PC-9 (cell line): ENCODE data around the gene HNF1A. TPM values are rescaled to one million over a fixed set of nuclear protein-coding genes. Genes with fewer than 3 reads are reported as not detected.

Experiments used
- BruUV-seq: library from RNA; stranded (reverse); fragments of 400-500 nt; replicated peaks from 2 replicates; lab custom pipeline; 2021; lab: Mats Ljungman, UMichigan
- CTCF ChIA-PET: fragments of 300-600 bp; sonication (Branson Sonifier 250); formaldehyde crosslinking; loops from one replicate; lab custom pipeline; 2022; ENCODE audit warnings: antibody characterized with exemption; lab: Charles Lee
- POLR2A ChIA-PET: fragments of 300-600 bp; sonication (Branson Sonifier 250); formaldehyde crosslinking; loops from one replicate; lab custom pipeline; 2022; ENCODE audit warnings: antibody characterized with exemption; ENCODE audit not compliant: unreplicated experiment; lab: Charles Lee
- DNase-seq, 2 experiments: peaks; one replicate each; pipeline versions ENCODE4 v3.0.0 to v3.0.0-alpha.2; 2015 to 2022; ENCODE audit warnings: mixed read lengths in 1 of 2
- H2AFZ ChIP-seq: fragments of 200-600 bp; sonication (generic); 2 replicates; pipeline ENCODE4 v1.8.1; 2017; ENCODE audit warnings: antibody characterized with exemption
- H3F3A ChIP-seq: fragments of 200-600 bp; sonication (generic); 2 replicates; pipeline ENCODE4 v1.8.1; 2017; ENCODE audit warnings: antibody characterized with exemption, mild to moderate bottlenecking, low read depth; ENCODE audit not compliant: insufficient read depth
- H3K27ac ChIP-seq: fragments of 200-600 bp; sonication (generic); 2 replicates; pipeline ENCODE4 v1.6.1; 2016; ENCODE audit warnings: mixed run types
- H3K27me3 ChIP-seq: fragments of 200-600 bp; sonication (generic); 2 replicates; pipeline ENCODE4 v1.6.1; 2016; ENCODE audit warnings: low read depth, mixed run types; ENCODE audit not compliant: insufficient read depth
- H3K36me3 ChIP-seq: fragments of 200-600 bp; sonication (generic); 2 replicates; pipeline ENCODE4 v1.6.1; 2016; ENCODE audit warnings: low read depth, mixed run types
- H3K4me1 ChIP-seq: fragments of 200-600 bp; sonication (generic); replicated peaks from 2 replicates; pipeline ENCODE4 v1.6.1; 2016; ENCODE audit warnings: mixed run types; ENCODE audit not compliant: insufficient read depth
- H3K4me2 ChIP-seq: fragments of 200-600 bp; sonication (generic); 2 replicates; pipeline ENCODE4 v1.6.1; 2017; ENCODE audit warnings: mixed run types
- H3K4me3 ChIP-seq: fragments of 200-600 bp; sonication (generic); 2 replicates; pipeline ENCODE4 v1.6.1; 2016; ENCODE audit warnings: mixed run types
- H3K79me2 ChIP-seq: fragments of 200-600 bp; sonication (generic); 2 replicates; pipeline ENCODE4 v1.6.1; 2017; ENCODE audit warnings: low read depth, mixed run types
- H3K9me2 ChIP-seq: fragments of 200-600 bp; sonication (generic); 2 replicates; pipeline ENCODE4 v1.8.1; 2017; ENCODE audit warnings: mild to moderate bottlenecking; ENCODE audit not compliant: insufficient read depth
- H3K9me3 ChIP-seq: fragments of 200-600 bp; sonication (generic); 2 replicates; pipeline ENCODE4 v1.8.1; 2016; ENCODE audit warnings: low read depth; ENCODE audit not compliant: insufficient read depth
- H4K20me1 ChIP-seq: fragments of 200-600 bp; sonication (generic); 2 replicates; pipeline ENCODE4 v1.8.1; 2017; ENCODE audit not compliant: insufficient read depth
- EZH2 ChIP-seq: fragments of 200-600 bp; sonication (generic); IDR thresholded peaks from 2 replicates; pipeline ENCODE4 v1.8.0; 2017; ENCODE audit warnings: antibody characterized with exemption, low read depth
- intact Hi-C: fragments of 100-400 bp; cut with micrococcal nuclease; formaldehyde crosslinking; loops from one replicate; pipeline ENCODE4 v1.10.0; 2022; ENCODE audit not compliant: unreplicated experiment
- total RNA-seq: library from RNA; stranded (reverse); gene quantifications from 2 replicates; pipeline ENCODE4 v1.2.3, GENCODE V29; 2021
- TF ChIP-seq, protein P1 (sequence below): fragments of 200-600 bp; sonication (generic); conservative IDR thresholded peaks from 2 replicates; pipeline ENCODE4 v1.6.1; 2017; ENCODE audit warnings: mixed run types, antibody characterized with exemption, mild to moderate bottlenecking, moderate library complexity

The HNF1A gene
- total RNA-seq, 1 experiment from 2014 or later: not detected

DNA sequence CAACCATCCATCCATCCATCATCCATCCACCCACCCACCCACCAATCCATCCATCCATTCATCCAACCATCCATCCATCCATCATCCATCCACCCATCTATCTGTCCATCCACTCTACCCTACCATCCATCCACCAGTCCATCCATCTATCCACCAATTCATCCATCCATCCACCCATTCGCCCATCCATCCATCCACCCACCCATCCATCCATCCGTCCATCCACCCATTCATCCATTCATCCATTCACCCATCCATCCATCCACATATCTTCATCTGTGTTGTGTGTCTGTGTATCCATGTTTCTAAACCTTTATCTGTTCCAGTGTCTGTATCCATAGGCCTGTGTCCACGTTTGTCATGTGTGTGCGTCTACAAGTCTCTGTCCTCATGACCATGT, 9.9 kb downstream of the HNF1A start:
- no peak for TF ChIP-seq EZH2
- TF ChIP-seq, protein P1, sequence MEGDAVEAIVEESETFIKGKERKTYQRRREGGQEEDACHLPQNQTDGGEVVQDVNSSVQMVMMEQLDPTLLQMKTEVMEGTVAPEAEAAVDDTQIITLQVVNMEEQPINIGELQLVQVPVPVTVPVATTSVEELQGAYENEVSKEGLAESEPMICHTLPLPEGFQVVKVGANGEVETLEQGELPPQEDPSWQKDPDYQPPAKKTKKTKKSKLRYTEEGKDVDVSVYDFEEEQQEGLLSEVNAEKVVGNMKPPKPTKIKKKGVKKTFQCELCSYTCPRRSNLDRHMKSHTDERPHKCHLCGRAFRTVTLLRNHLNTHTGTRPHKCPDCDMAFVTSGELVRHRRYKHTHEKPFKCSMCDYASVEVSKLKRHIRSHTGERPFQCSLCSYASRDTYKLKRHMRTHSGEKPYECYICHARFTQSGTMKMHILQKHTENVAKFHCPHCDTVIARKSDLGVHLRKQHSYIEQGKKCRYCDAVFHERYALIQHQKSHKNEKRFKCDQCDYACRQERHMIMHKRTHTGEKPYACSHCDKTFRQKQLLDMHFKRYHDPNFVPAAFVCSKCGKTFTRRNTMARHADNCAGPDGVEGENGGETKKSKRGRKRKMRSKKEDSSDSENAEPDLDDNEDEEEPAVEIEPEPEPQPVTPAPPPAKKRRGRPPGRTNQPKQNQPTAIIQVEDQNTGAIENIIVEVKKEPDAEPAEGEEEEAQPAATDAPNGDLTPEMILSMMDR: no peak
- POLR2A ChIA-PET: no interaction called here

DNA sequence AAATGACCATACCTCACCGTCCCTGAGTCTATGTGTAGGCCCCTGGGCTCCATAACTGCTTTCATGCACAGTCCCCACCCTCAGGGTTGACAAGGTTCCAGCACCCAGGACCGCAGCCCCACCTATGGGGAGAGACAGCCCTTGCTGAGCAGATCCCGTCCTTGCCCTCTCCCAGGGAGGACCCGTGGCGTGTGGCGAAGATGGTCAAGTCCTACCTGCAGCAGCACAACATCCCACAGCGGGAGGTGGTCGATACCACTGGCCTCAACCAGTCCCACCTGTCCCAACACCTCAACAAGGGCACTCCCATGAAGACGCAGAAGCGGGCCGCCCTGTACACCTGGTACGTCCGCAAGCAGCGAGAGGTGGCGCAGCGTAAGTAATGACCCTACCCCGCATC, 10.3 kb downstream of the HNF1A start:
- no peak overlapping the region for H3K4me3 ChIP-seq
- ChIA-PET CTCF (no interaction called here), POLR2A (no interaction called here)
- H3K9me2 ChIP-seq: no peaks in the 10 kb centered on the region
- no TSS peak for BruUV-seq
- H2AFZ ChIP-seq: no peak overlapping the region
- peaks cover 3% of the 10 kb centered on the region; the same call in 1 of the 2 replicates for H3K27me3 ChIP-seq
- H3K9me3 ChIP-seq: no peaks in the 10 kb centered on the region
- intact Hi-C loops: no loop called here
- H4K20me1 ChIP-seq: no peaks in the 10 kb centered on the region
- H3K79me2 ChIP-seq: no peaks in the 10 kb centered on the region
- H3K36me3 ChIP-seq: no peaks in the 10 kb centered on the region
- H3K27ac ChIP-seq: no peak overlapping the region
- no peak for TF ChIP-seq EZH2
- TF ChIP-seq, protein P1: no peak
- no peaks in the 10 kb centered on the region for H3F3A ChIP-seq
- H3K4me1 ChIP-seq: no peaks in the 10 kb centered on the region
- H3K4me2 ChIP-seq: no peak overlapping the region
- DNase-seq: no peak

More for the DNA sequence above, 9.9 kb downstream of the HNF1A start:
- Histone ChIP-seq H4K20me1 (no peaks in the 10 kb centered on the region), H3K4me3 (no peak overlapping the region), H2AFZ (no peak overlapping the region), H3K9me3 (no peaks in the 10 kb centered on the region), H3F3A (no peaks in the 10 kb centered on the region), H3K4me2 (no peak overlapping the region), H3K4me1 (no peaks in the 10 kb centered on the region), H3K36me3 (no peaks in the 10 kb centered on the region), H3K79me2 (no peaks in the 10 kb centered on the region), H3K9me2 (no peaks in the 10 kb centered on the region), H3K27ac (no peak overlapping the region), H3K27me3 (peaks cover 3% of the 10 kb centered on the region; the same call in 1 of the 2 replicates)
- no TSS peak for BruUV-seq
- CTCF ChIA-PET: no interaction called here
- intact Hi-C loops: no loop called here
- DNase-seq: no peak

DNA sequence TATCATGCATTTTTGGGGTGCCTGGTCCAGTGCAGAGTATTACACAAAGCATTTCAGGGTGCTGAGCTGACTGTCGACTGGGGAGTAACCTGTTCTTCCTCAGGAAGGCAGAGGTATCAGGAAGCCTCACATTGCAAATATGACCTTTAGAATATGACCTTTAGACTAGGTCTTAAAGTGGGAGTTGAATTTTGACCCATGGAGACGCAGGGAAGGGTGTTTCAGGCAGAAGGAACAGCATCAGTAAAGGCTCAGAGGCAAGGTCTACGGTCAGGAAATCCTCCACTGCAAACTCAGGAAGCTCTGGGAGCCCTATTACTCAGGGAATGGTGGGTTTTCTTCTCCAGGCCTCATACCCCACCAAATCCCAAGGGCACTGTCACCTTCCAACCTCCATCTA, 11.3 kb downstream of the HNF1A start:
- BruUV-seq: no TSS peak
- Histone ChIP-seq H3K4me3 (no peak overlapping the region), H3K79me2 (no peaks in the 10 kb centered on the region), H3K27ac (no peak overlapping the region), H2AFZ (no peak overlapping the region), H3K9me3 (no peaks in the 10 kb centered on the region), H3K27me3 (peaks cover 3% of the 10 kb centered on the region; the same call in 1 of the 2 replicates), H3K9me2 (no peaks in the 10 kb centered on the region), H4K20me1 (no peaks in the 10 kb centered on the region), H3K4me1 (no peaks in the 10 kb centered on the region), H3F3A (no peaks in the 10 kb centered on the region), H3K4me2 (no peak overlapping the region), H3K36me3 (no peaks in the 10 kb centered on the region)
- ChIA-PET POLR2A (no interaction called here), CTCF (no interaction called here)
- intact Hi-C loops: no loop called here
- no peak for DNase-seq
- TF ChIP-seq, protein P1: no peak
- TF ChIP-seq EZH2: no peak
